Stimulated activated CD8-positive, alpha-beta memory T cell treated with anti-CD3 and anti-CD28 coated beads, Interleukin-12 subunit alpha, Interleukin-12 subunit beta, amount 100 ng/mL, for 1 hour (primary cell): ENCODE data around the gene GPAT3.
"Not testable (repeated sequence)": the region's sequence is repeated elsewhere in the genome, so short reads cannot be mapped to it uniquely, and the experiment has no call there.

ENCODE experiments used
- DNase-seq: peaks from one replicate; pipeline ENCODE4 v3.0.0-alpha.2; 2020; ENCODE audit warnings: low read depth

GPAT3 gene

GRCh38 chr4:83535520-83536361 is at the start of gene GPAT3:
Gene GPAT3, plus strand, starts transcription at chr4:83536108. Its CDS starts 515 bp downstream, at chr4:83536623.
- peak; percentile 42 for DNase-seq

GRCh38 chr4:83486457-83487129 is 49.3 kb upstream of the GPAT3 start:
- DNase-seq: no peak

GRCh38 chr4:83489711-83490326 is 46.1 kb upstream of the GPAT3 start:
- no peak for DNase-seq

GRCh38 chr4:83490876-83491450 is 44.9 kb upstream of the GPAT3 start:
- DNase-seq: no peak

- not testable (repeated sequence) for DNase-seq
Observed at GRCh38 chr4:83496085-83496917, 39.6 kb upstream of the GPAT3 start.

GRCh38 chr4:83498187-83498586 is 37.7 kb upstream of the GPAT3 start:
- no peak for DNase-seq

- DNase-seq: not testable (repeated sequence)
Observed at GRCh38 chr4:83501671-83502070, 34.2 kb upstream of the GPAT3 start.

- DNase-seq: no peak
Observed at GRCh38 chr4:83503974-83504373, 31.9 kb upstream of the GPAT3 start.

GRCh38 chr4:83504503-83504902 is 31.4 kb upstream of the GPAT3 start:
- no peak for DNase-seq

- no peak for DNase-seq
Observed at GRCh38 chr4:83504996-83505395, 30.9 kb upstream of the GPAT3 start.

GRCh38 chr4:83509156-83509585 is 26.7 kb upstream of the GPAT3 start:
- DNase-seq: peak; percentile 25

GRCh38 chr4:83510442-83510841 is 25.5 kb upstream of the GPAT3 start:
- no peak for DNase-seq

GRCh38 chr4:83516042-83516772 is 19.7 kb upstream of the GPAT3 start:
- DNase-seq: no peak

- no peak for DNase-seq
Observed at GRCh38 chr4:83522239-83522638, 13.7 kb upstream of the GPAT3 start.

- no peak for DNase-seq
Observed at GRCh38 chr4:83527671-83528070, 8.2 kb upstream of the GPAT3 start.

GRCh38 chr4:83536362-83537272 is 709 bp downstream of the GPAT3 start:
- no peak for DNase-seq

GRCh38 chr4:83542225-83542624 is 6.3 kb downstream of the GPAT3 start:
- no peak for DNase-seq

GRCh38 chr4:83546786-83547185 is 10.9 kb downstream of the GPAT3 start:
- no peak for DNase-seq

- peak; percentile 36 for DNase-seq
Observed at GRCh38 chr4:83548151-83548905, 12.4 kb downstream of the GPAT3 start.
